NCI-H774 (cell line): ENCODE data around the gene AKT2.
"Not testable (repeated sequence)": the region's sequence is repeated elsewhere in the genome, so short reads cannot be mapped to it uniquely, and the experiment has no call there.

Experiments
- DNase-seq: peaks from one replicate; lab custom pipeline; 2025; lab: John Stamatoyannopoulos, UW

AKT2 gene

DNA sequence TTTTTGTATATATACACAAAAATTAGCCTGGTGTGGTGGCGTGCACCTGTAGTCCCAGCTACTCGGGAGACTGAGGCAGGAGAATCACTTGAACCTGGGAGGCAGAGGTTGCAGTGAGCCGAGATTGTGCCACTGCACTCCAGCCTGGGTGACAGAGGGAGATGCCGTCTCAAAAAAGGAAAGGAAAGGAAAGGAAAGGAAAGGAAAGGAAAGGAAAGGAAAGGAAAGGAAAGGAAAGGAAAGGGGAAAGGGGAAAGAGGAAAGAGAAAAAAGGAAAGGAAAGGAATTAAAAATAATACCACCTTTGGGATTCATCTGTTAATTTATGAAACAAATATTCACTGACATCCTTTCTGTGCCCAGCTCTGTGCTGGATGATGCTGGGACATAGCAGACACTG, 66.1 kb downstream of the AKT2 start:
- not testable (repeated sequence) for DNase-seq

DNA sequence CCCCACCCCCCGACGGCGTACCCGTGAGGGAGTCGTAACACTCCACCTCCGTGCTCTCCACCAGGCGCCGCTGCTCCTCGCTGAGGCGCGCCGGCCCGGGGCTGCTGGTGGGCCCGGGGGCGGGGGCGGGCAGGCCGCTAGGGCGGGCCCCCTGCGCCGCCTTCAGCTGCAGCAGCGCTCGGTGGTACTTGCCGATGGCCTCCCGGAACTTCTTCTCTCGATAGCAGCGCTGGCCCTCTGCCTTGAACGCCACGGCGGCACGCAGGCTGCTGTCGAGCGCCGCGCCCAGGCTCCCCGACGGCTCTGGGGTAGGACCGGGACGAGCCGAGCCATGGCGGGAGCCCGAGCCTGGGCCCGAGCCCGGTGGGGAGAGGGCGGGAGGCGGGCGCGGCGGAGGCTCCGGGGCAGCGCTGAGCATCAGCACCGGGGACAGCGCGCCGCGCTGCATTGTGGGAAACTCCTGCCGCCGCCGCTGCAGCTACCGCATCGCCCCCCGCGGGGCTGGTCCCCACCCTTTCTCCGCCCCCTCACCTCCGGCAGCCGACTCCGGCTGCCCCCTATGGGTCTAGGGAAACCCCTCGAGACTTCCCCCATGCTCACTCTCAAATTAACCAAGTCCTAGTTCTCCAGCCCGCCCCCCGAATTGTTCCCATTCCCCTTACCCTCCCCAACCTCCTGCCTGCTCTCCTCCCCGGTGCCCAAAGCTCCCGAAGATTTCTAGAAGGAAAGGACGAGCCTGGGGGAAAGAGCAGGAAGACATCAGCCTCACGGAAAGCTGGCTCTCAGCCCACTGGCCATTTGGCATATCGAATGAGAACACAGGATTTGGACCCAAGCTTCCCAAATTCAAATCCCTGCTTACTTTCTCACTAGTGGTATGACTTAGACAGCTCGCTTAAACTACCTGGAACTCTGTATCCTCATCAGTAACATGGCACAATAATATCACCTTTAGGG, 66.9 kb downstream of the AKT2 start, which contains the start of gene TTC9B:
TTC9B (minus strand) TSS at position 451 of the 957 bp plus-strand sequence; CDS start at position 448, 3 bp downstream.
- no peak for DNase-seq

DNA sequence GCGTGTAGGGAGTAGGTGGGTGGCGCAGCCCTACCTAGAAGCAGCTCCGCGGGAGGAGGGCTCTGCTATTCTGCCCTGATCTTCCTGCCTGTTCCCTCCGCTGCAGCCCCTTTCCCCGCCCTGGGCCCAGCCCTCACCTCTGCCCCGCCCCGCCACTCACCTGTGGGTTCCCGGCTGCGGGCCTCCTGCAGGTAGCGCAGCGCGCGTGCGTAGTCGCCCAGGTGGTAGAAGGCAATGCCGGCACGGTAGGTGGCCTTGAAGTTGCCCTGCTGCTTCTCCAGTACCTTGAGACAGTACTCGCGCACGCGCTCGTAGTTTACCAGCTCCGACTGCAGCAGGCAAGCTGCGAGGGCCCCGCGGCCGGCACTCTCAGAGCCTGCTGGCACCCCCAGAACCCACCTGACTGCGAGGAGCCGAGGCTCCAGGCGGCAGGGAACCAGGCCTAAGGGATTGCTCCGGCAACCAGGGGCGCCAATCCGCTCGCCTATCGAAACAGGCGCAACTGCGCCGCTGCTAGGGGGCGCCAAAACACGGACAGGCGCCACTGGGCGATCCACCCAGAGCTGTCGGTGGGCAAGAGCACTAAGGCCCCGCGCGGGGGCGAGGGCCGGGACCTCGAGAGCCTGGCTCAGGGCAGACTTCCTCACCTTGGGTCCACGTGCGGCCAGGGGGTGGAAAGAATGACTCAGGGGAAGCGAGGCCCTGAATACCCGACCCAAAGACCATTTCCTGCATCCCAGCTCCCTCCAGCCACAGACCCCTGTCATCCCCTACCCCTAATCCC, 67.9 kb downstream of the AKT2 start:
- DNase-seq, result peak; percentile 67

DNA sequence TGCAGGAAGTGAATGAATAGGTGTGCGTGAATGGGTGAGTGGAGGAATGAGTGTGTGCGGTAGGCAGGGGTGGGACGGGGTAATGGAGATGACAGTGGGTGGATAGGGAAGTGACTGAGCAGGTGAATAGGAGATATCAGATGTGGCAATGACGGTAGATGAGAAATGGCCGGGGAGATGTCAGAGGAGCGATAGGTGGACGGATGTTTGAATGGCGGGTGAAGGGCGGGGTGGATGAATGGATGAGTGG, 68.4 kb downstream of the AKT2 start:
- no peak for DNase-seq

DNA sequence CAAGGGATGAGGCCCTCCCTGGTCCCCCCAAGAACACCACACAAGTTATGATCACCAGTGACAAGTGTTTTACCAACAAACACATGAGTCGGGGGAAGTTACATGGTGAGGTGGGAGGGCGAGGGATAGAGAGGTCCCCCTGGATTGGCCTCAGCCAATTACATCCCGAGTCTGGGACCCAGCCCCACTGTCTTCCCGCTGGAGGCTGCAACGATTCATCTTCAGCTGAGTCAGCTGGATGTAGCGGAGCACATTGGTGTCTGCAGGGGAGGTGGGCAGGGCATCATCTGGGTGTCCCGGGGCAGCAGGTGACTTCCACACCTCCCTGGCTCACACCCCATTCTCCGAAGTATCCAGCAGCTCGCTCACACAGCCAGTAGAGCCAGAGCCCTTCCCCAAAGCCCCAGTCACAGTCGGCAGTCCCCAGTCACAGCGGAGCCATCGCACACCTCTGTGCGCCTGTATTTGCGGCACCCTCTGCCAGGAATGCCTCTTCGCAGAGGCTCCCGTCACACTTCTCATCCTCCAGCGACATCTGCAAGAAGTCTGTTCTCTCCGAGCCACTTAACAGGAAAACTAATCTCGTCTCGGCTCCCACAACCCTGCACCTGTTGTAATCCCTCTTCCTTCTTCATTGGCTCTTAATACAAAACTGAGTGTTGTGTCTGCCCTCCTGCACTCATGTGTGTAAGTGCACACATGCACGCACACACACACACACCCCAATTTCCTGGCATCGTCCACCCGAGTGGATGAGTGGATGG, 69.0 kb downstream of the AKT2 start:
- DNase-seq, result no peak

DNA sequence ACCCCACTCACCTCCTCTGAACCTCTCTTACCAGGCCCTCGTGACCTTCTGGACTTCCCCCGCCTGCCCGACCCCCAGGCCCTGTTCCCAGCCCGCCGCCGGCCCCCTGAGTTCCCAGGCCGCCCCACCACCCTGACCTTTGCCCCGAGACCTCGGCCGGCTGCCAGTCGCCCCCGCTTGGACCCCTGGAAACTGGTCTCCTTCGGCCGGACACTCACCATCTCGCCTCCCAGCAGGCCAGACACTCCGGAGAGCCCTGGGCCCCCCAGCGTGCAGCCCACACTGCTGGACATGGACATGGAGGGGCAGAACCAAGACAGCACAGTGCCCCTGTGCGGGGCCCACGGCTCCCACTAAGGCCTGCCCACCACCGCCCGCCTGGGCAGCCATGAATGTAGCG, 70.2 kb downstream of the AKT2 start:
- DNase-seq, result no peak

DNA sequence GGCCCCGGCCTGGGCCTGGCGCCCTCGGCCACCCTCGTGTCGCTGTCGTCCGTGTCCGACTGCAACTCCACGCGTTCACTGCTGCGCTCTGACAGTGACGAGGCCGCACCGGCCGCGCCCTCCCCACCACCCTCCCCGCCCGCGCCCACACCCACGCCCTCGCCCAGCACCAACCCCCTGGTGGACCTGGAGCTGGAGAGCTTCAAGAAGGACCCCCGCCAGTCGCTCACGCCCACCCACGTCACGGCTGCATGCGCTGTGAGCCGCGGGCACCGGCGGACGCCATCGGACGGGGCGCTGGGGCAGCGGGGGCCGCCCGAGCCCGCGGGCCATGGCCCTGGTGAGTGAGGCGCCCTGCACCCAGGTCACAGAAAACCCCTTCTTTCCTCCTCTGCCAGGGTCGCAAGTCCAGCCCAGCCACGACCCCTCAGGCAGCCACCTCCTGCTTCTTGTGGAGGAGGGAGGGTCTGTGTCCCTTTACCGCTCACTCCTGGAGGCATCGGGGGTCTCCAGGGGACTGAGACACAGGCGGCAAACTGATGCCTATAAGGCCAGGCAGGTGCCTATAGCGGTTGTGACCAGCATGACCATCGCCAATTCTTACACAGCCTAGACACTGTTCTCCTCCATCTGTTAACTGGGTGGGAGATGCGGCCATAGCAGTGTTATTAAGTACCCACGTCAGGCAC, 71.1 kb downstream of the AKT2 start:
- no peak for DNase-seq

DNA sequence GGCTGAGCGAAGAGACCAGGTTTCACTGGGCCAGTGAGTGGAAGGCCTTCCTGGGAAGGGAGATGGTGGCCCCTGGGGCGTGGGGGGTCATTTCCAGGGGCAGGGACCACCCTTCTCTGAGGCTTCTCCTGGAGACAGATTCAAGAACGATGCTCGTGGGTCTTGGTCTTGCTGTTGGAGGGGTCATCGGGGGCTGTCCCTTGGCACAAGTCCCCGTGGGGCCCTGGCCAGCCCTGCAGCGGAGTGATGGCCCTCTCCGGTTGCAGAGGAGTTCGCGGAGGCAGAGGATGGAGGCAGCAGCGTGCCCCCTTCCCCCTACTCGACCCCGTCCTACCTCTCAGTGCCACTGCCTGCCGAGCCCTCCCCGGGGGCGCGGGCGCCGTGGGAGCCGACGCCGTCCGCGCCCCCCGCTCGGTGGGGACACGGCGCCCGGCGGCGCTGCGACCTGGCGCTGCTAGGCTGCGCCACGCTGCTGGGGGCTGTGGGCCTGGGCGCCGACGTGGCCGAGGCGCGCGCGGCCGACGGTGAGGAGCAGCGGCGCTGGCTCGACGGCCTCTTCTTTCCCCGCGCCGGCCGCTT, 71.8 kb downstream of the AKT2 start:
- no peak for DNase-seq

DNA sequence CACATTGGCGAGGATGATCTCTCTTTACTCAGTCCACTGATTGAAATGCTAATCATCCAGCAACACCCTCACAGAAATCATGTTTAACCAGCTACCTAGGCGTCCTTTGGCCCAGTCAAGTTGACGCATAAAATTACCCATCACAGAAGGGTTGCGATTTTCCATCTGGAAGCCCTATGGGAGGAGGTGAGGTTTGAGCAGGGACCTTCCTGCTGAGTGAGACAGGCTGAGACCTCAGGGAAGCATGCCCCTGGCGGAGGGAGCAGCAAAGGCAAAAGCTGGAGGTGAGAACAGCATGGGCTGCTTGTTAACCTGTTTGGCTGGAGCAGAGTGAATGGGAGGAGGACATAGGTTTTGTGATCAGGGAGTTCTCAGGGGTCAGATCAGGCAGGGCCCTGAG, 74.3 kb downstream of the AKT2 start:
- DNase-seq, result no peak

DNA sequence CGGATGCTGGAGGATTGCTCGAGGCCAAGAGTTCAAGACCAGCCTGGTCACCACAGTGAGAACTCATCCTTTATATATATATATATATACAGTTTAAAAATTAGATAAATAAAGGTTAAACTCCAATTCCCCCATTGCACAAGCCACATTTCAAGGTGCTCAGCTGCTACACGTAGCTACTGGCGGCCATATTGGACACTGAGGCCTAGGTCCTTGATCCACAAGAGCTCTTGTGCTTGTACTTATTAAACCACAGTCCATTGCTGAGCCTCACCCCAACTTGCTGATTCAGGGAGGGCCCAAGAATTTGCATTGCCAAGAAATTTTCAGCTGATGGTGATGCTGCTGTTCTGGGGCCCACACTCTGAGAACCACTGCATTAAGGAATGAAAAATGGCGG, 76.5 kb downstream of the AKT2 start:
- DNase-seq, result no peak

DNA sequence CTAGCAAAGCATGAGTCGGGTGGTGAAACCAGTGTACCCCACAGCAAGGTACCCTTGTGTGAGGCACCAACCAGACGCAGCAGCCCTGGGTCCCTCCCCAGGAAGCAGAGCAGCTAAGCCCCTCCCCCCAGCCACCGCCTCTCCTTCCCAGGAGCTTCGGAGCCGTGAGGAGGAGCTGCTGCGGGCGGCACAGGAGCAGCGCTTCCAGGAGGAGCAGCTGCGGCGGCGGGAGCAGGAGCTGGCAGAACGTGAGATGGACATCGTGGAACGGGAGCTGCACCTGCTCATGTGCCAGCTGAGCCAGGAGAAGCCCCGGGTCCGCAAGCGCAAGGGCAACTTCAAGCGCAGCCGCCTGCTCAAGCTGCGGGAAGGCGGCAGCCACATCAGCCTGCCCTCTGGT, 79.4 kb downstream of the AKT2 start:
- no peak for DNase-seq

DNA sequence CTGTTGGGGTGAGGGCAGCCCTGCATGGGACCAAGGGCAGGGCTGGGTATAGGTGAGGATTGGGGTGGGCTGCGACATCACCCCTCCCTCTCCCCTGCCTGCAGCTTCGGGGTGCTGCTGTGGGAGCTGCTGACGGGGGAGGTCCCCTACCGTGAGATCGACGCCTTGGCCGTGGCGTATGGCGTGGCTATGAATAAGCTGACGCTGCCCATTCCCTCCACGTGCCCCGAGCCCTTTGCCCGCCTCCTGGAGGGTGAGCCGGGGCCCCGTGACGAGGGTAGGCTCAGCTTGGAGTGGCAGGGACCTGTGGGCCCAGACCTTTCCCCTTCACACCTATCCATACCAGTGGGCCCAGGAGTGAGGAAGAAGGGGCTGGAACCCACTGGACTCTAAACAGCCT, 80.8 kb downstream of the AKT2 start:
- DNase-seq, result no peak

DNA sequence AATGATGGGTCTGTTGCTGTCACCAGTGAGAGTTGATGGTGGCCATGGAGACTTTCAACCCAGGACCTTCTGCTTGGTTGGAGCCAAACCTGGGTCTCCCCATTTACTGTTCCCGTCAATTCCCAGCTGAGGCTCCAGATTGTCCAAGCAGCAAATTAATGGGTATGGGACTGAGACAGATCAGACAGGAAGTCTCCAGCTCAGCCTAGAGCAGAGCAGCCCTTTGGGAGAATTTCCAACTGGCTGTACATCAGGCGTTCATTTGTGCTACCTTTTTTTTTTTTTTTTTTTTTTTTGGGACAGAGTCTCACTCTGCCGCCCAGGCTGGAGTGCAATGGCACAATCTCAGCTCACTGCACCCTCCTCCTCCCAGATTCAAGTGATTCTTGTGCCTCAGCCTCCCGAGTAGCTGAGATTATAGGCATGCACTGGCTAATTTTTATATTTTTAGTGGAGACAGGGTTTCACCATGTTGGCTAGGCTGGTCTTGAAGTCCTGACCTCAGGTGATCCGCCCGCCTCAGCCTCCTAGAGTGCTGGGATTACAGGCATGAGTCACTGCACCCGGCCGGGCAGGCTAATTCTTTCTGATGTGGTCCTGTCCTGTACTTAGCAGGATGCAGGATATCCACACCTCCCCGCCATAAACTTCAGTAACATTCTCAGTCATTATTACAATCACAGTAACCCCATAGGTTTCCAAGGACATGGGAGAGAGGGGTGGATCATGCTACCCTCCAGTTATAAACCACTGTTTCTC, 84.6 kb downstream of the AKT2 start:
- no peak for DNase-seq

DNA sequence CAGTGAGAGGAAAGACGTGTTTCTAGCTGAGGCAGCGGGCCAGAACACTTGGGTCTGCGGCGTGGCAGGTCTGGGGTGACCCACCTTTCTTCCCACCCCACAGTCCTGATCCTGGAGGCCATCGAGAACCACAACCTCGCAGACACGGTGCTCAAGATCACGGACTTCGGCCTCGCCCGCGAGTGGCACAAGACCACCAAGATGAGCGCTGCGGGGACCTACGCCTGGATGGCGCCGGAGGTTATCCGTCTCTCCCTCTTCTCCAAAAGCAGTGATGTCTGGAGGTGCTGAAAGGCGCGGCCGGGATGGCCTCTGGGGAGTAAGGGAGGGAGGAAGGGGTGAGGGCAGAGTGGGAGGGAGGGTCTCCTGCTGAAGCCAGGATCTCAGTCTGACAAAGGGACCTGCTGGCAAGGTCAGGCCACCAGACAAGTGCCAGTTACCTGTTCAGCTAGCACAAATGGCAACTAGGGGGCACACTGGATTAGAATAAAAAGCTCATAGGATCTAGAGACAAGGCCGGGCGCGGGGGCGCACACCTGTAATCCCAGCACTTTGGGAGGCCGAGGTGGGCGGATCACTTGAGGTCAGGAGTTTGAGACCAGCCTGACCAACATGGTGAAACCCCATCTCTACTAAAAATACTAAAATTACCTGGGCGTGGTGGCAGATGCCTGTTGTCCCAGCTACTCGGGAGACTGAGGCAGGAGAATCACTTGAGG, 86.7 kb downstream of the AKT2 start:
- no peak for DNase-seq

DNA sequence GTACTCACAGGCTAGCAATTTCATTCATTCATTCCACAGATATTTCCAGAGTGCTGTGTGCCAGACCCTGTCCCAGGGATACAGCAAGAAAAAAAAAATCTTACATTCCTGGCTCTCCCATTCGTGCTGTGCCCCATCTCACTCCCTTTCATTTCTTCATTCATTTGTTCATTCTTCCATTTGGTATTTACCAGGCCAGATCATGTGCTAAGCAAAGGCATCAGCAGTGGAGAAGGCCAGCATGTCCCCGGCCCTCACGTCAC, 91.6 kb downstream of the AKT2 start:
- no peak for DNase-seq

DNA sequence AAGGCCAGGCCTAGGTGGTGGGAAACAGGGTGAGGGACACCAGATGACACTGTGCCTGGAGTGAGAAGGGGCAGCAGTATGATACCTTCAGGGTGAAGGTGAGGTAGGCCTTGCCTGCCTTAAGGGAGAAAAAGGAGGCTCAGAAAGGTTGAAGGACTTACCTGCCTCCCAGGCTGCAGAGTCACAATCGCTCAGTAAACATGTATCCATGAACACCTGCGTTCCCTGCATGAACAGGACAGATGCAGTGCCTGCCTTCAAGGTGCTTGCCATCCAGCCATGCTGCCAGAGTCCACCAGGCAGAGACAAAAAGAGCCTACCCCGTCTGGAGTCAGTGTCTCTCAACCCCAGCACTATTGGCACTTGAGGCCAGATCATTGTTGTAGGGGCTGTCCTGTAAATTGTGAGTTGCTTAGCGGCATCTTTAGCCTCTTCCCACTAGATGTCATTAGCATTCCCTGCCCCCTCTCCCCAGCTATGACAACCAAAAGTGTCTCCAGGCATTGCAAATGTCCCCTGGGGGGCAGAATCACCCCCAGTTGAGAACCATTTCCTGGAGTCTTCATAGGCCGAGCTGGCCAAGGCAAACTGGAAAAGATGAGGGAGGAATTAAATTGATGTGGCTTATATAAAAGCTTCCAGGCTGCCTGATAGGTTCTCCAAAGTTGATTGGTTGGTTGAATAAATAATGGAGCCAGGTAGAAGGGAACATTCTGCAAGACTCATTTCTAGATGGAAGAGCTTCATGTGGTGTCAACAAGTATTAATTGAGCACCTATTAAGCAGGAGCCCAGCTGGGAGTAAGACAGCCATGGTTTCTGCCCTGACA, 92.2 kb downstream of the AKT2 start:
- DNase-seq, result no peak

DNA sequence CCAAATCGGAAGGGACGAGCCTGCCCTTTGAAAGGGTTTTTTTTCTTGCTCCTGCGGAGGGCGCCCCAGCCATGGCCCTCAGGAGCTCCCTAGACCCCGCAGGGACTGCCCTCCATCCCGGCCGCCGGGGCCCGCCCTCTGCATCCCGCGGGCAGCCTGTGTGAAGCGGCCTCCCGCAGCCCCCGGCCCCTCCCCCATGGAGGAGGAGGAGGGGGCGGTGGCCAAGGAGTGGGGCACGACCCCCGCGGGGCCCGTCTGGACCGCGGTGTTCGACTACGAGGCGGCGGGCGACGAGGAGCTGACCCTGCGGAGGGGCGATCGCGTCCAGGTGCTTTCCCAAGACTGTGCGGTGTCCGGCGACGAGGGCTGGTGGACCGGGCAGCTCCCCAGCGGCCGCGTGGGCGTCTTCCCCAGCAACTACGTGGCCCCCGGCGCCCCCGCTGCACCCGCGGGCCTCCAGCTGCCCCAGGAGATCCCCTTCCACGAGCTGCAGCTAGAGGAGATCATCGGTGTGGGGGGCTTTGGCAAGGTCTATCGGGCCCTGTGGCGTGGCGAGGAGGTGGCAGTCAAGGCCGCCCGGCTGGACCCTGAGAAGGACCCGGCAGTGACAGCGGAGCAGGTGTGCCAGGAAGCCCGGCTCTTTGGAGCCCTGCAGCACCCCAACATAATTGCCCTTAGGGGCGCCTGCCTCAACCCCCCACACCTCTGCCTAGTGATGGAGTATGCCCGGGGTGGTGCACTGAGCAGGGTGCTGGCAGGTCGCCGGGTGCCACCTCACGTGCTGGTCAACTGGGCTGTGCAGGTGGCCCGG, 93.1 kb downstream of the AKT2 start:
- peak; percentile 2 for DNase-seq
